ENCODE measurements around the gene SCN3B. TPM values are rescaled to one million over a fixed set of nuclear protein-coding genes. Genes with fewer than 3 reads are reported as not detected.

SCN3B gene
- total and polyA plus RNA-seq, 2 donors from 2014 or later, result 0.43 to 2.8 TPM

DNA sequence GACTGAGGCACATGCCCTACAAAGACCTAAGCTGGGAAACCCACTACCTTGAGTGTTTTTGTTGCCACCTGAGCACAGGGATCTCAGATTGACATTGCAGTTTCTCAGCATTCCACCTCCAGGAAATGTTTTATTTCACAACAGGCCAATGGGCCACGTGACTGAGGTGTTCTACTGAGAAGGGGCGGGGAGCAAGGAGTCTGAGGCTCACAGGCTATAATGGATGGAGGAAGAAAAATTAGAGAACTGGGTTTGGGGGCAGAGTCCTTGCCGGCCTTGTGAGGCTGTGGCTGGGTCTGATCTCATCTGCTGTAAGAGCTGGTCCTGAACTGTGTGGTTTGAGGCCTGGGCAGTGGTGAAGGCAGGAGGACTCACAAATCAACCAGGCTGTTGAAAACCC lies 46.3 kb upstream of the SCN3B start:
- DNase-seq, result no peak
- intact Hi-C loops (cut with DNase I), result loop anchor here (10.0 kb wide), 1 partner anchor 186 kb away; no protein-coding TSS in a partner anchor
- no peak overlapping the region for H3K4me3 ChIP-seq (ENCODE audit: low read length in 3 of 3)
- H3K4me1 ChIP-seq (ENCODE audit: control insufficient read depth in 2 of 3, insufficient read depth in 2 of 3, low read depth in 1 of 3, low read length in 3 of 3), result no peaks in the 10 kb centered on the region
- no peaks in the 10 kb centered on the region for H3K9me3 ChIP-seq (ENCODE audit: control insufficient read depth in 2 of 3, insufficient read depth in 1 of 3, low read length in 3 of 3)
- no peak for FAIRE-seq
- H3K27ac ChIP-seq (ENCODE audit: low read depth in 2 of 2, low read length in 2 of 2), result no peak overlapping the region
- TF ChIP-seq, protein P1, sequence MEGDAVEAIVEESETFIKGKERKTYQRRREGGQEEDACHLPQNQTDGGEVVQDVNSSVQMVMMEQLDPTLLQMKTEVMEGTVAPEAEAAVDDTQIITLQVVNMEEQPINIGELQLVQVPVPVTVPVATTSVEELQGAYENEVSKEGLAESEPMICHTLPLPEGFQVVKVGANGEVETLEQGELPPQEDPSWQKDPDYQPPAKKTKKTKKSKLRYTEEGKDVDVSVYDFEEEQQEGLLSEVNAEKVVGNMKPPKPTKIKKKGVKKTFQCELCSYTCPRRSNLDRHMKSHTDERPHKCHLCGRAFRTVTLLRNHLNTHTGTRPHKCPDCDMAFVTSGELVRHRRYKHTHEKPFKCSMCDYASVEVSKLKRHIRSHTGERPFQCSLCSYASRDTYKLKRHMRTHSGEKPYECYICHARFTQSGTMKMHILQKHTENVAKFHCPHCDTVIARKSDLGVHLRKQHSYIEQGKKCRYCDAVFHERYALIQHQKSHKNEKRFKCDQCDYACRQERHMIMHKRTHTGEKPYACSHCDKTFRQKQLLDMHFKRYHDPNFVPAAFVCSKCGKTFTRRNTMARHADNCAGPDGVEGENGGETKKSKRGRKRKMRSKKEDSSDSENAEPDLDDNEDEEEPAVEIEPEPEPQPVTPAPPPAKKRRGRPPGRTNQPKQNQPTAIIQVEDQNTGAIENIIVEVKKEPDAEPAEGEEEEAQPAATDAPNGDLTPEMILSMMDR (IDR thresholded peaks at IDR 0.05; ENCODE audit: borderline replicate concordance, extremely low read depth, insufficient read depth), result no peak
- no peaks in the 10 kb centered on the region for H3K27me3 ChIP-seq (ENCODE audit: control insufficient read depth, insufficient read depth, low read length)
- H3K9ac ChIP-seq (ENCODE audit: low read length in 3 of 3), result no peak overlapping the region
- H3K36me3 ChIP-seq (ENCODE audit: control insufficient read depth in 2 of 3, insufficient read depth in 3 of 3, low read length in 3 of 3), result no peaks in the 10 kb centered on the region

DNA sequence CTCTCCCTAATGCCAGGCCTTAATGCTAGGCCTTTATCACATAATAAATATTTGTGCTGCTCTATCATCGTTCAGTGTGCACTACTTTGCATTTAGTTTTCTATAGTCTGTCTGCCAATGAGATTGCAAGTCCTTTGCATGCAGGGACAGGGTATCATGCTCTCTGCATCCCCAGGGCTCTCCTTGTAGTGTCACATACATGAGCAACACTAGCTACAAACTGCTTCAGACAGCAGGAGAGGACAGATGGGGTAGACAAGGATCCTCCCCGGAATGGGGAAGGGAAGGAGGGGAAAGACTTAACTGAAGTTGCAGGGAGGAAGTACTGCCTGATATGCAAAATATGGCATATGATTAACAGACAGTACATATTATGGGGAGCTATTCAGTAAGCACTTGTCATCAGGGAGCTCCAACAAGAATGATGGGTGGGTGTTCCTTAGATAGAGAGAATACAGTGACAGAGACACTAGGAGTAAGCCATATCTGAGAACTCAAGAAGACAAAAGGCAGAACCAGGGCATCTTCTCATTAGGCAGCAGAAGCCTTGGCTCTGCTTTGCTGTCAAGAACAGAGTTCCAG lies 44.2 kb upstream of the SCN3B start:
- Histone ChIP-seq H3K27ac (ENCODE audit: low read depth in 2 of 2, low read length in 2 of 2) (no peak overlapping the region), H3K27me3 (ENCODE audit: control insufficient read depth, insufficient read depth, low read length) (no peaks in the 10 kb centered on the region), H3K9me3 (ENCODE audit: control insufficient read depth in 2 of 3, insufficient read depth in 1 of 3, low read length in 3 of 3) (no peaks in the 10 kb centered on the region), H3K4me3 (ENCODE audit: low read length in 3 of 3) (no peak overlapping the region), H3K9ac (ENCODE audit: low read length in 3 of 3) (no peak overlapping the region), H3K4me1 (ENCODE audit: control insufficient read depth in 2 of 3, insufficient read depth in 2 of 3, low read depth in 1 of 3, low read length in 3 of 3) (no peaks in the 10 kb centered on the region), H3K36me3 (ENCODE audit: control insufficient read depth in 2 of 3, insufficient read depth in 3 of 3, low read length in 3 of 3) (no peaks in the 10 kb centered on the region)
- DNase-seq (no peak), FAIRE-seq (no peak)
- TF ChIP-seq, protein P1 (IDR thresholded peaks at IDR 0.05; ENCODE audit: borderline replicate concordance, extremely low read depth, insufficient read depth), result no peak
- intact Hi-C loops (cut with DNase I), result no loop called here

DNA sequence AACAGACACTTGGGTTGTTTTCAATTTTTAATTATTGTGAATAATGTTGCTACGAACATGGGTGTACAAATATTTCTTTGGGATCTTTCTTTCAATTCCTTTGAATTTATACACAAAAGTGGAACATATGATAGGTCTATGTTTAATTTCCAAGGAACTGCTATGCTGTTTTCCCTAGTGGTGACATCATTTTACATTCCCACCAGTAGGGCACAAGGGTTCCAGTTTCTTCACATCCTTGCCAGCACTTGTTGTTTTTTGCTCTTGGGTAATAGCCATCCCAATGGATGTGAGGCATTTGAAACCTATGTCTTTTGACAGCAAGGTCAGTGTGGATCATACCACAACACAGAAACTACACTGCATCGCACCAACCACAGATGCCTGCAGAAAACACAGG lies 41.8 kb upstream of the SCN3B start:
- no peaks in the 10 kb centered on the region for H3K9me3 ChIP-seq (ENCODE audit: control insufficient read depth in 2 of 3, insufficient read depth in 1 of 3, low read length in 3 of 3)
- H3K4me1 ChIP-seq (ENCODE audit: control insufficient read depth in 2 of 3, insufficient read depth in 2 of 3, low read depth in 1 of 3, low read length in 3 of 3), result no peaks in the 10 kb centered on the region
- TF ChIP-seq, protein P1 (IDR thresholded peaks at IDR 0.05; ENCODE audit: borderline replicate concordance, extremely low read depth, insufficient read depth), result no peak
- H3K27me3 ChIP-seq (ENCODE audit: control insufficient read depth, insufficient read depth, low read length), result no peaks in the 10 kb centered on the region
- FAIRE-seq, result no peak
- no peaks in the 10 kb centered on the region for H3K36me3 ChIP-seq (ENCODE audit: control insufficient read depth in 2 of 3, insufficient read depth in 3 of 3, low read length in 3 of 3)
- DNase-seq, result no peak
- no peak overlapping the region for H3K27ac ChIP-seq (ENCODE audit: low read depth in 2 of 2, low read length in 2 of 2)
- intact Hi-C loops (cut with DNase I), result no loop called here
- no peak overlapping the region for H3K9ac ChIP-seq (ENCODE audit: low read length in 3 of 3)
- H3K4me3 ChIP-seq (ENCODE audit: low read length in 3 of 3), result no peak overlapping the region

DNA sequence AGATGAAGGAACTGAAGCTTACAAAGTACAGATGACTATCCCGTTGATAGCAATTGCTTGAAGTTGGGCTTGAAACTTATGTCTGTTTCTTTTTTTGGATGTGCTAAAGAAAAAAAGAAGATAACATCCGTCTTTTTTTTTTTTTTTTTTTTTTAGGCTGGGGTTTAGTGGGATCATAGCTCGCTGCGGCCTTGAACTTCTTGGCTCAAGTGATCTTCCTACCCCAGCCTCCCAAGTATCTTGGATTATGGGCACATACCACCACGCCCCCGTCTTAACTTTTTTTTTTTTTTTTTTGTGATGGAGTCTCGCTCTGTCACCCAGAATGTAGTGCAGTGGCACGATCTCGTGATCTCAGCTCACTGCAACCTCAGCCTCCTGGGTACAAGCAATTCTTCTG lies 40.8 kb upstream of the SCN3B start:
- DNase-seq, result no peak
- H3K9ac ChIP-seq (ENCODE audit: low read length in 3 of 3), result no peak overlapping the region
- H3K9me3 ChIP-seq (ENCODE audit: control insufficient read depth in 2 of 3, insufficient read depth in 1 of 3, low read length in 3 of 3), result no peaks in the 10 kb centered on the region
- H3K4me1 ChIP-seq (ENCODE audit: control insufficient read depth in 2 of 3, insufficient read depth in 2 of 3, low read depth in 1 of 3, low read length in 3 of 3), result no peaks in the 10 kb centered on the region
- TF ChIP-seq, protein P1 (IDR thresholded peaks at IDR 0.05; ENCODE audit: borderline replicate concordance, extremely low read depth, insufficient read depth), result no peak
- H3K4me3 ChIP-seq (ENCODE audit: low read length in 3 of 3), result no peak overlapping the region
- FAIRE-seq, result no peak
- H3K27me3 ChIP-seq (ENCODE audit: control insufficient read depth, insufficient read depth, low read length), result no peaks in the 10 kb centered on the region
- intact Hi-C loops (cut with DNase I), result no loop called here
- no peak overlapping the region for H3K27ac ChIP-seq (ENCODE audit: low read depth in 2 of 2, low read length in 2 of 2)
- H3K36me3 ChIP-seq (ENCODE audit: control insufficient read depth in 2 of 3, insufficient read depth in 3 of 3, low read length in 3 of 3), result no peaks in the 10 kb centered on the region
